VCaP (cell line): ENCODE data around the gene COL18A1.

Experiments
- H3K27ac ChIP-seq: fragments of 450-650 bp; 2 replicates; pipeline ENCODE4 v1.5.1; 2017
- CTCF ChIP-seq: fragments of 450-650 bp; conservative IDR thresholded peaks from 2 replicates; pipeline ENCODE4 v1.5.1; 2017; ENCODE audit warnings: mild to moderate bottlenecking, moderate library complexity

Gene COL18A1

DNA sequence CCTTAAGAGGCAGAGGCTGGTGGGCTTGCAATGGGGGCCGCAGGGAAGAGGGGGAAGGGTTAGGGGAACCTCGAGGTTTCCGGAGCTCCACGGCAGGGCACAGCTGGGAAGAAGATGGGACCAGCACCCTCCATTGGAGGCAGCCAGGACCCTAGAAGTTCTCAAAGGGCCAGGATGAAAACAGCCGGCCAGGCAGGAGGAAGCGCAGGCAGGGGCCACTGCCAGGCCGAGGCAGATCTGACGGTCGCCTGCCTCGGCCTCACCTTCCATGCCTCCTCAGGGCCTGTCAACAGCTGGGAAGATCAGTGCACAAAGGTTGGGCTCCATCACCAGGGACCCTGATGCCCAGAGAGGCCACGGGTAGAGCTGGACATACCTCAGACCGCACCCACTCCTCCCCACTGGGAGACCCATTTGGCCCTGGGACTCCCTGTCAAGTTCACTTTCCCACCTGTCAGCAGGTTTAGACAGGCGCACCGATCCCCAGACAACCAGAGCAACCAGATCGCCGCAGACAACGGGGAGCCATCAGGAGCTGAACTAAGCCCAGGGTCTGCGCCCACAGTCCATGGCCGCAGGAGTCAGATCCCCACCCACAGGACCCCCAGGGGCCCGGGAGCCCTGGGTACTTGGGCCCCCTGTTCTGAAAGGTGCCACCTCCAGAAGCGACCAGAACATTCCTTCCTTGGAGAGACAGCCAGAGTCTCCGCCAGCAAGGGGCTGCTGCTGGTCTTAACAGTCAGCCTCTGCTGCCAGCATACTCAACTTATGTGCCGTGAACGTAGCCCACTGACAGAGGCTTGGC, 135.0 kb downstream of the COL18A1 start:
- no peak for TF ChIP-seq CTCF
- H3K27ac ChIP-seq, result peak overlapping the region; percentile 90

DNA sequence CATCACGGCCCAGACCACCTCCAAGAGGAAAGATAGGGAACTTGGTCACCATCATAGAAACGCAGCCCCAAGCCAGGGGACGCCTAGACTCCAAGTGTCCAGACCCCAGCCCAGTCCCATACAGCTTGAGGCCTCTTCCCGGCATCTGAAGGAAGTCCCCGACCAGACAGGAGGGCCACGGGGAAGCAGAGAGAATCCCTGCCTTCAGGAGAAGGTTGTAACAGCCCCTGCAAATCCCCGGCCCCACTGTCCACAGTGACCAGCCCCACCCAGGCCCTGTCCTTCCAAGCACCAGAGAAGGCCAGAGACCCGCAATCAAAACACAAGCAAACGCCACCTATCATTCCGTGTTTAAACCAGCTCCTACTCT, 135.6 kb downstream of the COL18A1 start:
- TF ChIP-seq CTCF, result no peak
- H3K27ac ChIP-seq, result peak overlapping the region; percentile 90

DNA sequence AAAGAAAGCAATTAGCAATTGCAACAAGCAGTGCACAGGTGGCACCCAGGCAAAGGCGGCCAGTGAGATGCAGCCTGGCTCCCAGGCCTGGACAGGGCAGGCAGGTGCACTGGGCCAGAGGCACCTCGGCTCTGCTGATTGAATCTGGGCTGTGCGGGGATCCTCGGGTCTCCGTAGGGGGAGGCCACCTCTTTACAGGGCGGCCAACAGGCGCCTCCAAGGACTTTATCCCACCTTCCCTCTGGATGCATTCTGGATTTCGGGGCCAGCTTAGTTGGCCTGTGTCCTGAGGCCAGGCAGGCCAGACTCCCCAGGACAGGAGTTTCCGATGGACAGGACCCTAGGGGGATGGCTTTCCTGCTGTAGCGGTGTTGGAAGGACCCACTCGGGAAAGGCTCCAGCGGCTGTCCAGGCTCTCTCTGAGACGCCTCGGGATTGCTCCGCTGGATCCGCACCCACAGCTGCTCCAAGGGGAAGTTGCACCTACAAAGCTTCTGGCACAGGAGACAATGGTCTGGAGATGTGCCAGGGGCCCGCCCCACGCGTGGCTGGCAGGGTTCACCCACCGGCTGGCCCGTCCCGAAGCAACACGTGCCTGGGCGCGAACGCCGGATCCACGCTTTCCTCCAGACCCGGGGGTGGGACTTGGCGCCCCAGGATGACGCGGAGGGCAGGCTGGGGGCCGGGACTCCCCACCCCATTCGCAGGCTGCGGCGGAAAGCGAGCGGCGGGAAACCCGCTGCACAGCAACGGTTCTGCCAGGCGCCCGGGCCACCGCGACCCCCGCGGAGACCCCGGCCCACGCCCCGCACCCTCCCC, 136.5 kb downstream of the COL18A1 start:
- H3K27ac ChIP-seq, result peak overlapping the region; percentile 90
- TF ChIP-seq CTCF, result no peak

- peak within 1 kb of the TSS; percentile 90 for H3K27ac ChIP-seq
- TF ChIP-seq CTCF, result peak; percentile 64
Measured at GRCh38 chr21:45542242-45542666, 137.3 kb downstream of the COL18A1 start, which contains the start of gene SLC19A1. Gene SLC19A1, minus strand, starts transcription at chr21:45542440. Its CDS starts 4,481 bp downstream, at chr21:45537959.

DNA sequence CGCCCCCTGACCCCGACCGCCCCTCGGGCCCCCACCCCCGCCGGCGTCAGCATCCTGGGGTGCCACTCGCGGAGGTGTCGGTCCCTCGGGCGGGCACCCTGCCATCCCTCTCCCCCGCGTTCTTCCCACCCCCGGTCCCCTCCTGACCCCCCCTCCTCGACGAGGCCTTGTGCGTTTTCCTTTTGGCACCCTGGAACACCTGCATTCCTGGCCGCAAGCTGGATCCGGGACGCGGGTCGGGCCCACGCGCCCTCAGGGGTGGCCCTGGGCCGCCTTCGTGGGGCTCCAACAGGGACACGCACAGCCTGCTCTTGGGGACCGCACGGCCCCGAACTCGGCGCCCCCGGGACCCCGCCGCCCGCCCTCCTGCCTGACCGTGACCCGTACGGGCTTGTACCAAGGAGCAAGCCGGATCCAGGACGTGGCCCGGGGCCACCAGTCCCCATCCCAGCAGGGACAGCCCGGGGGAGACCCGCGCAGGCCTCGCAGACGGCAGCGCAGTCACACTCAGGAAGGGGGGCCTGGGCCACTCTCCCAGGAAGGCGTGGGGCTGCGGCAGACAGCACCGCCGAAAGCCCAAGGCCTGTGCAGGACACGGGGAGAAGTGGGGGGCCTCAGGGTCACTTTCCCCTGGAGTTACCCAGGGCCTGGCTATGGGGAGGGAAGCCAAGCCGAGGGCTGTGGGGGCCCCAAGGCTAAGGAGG, 137.9 kb downstream of the COL18A1 start:
- peak overlapping the region; percentile 90 for H3K27ac ChIP-seq
- TF ChIP-seq CTCF, result no peak

DNA sequence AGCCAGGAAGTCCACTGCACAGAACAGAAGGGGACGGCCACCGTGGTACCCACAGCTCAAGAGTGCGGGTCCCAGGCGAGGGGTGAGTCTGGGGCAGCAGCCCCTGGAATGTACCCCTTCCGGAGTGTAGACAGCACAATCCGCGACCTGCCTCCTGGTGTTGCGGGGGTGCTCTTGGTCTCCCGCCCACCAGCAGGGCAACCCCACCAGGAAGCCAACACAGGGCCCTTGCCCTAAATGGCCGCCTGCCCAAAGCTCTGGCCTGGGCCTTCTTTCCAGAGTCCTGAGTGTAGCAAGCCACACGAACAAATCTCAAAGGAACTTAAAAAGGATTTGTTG, 138.4 kb downstream of the COL18A1 start:
- H3K27ac ChIP-seq, result peak overlapping the region; percentile 90; the same call in 1 of the 2 replicates
- no peak for TF ChIP-seq CTCF
